RWPE2 (cell line): ENCODE results near the gene SPATA2.
A peak's percentile ranks its signal among the peaks of the same experiment; 100 is the strongest.
"Not testable (repeated sequence)": the region's sequence is repeated elsewhere in the genome, so short reads cannot be mapped to it uniquely, and the experiment has no call there.

Experiments
- ATAC-seq: fragments of 200-7000 bp; cut with Tn5 transposase; 3 replicates; pipeline ENCODE4 v1.9.1; 2021; ENCODE audit warnings: low read depth
- DNase-seq: peaks from one replicate; pipeline ENCODE4 v3.0.0-alpha.2; 2020; ENCODE audit warnings: low spot score
- H3K27ac ChIP-seq: fragments of 450-650 bp; 2 replicates; pipeline ENCODE4 v1.5.1; 2017; ENCODE audit warnings: mild to moderate bottlenecking; ENCODE audit not compliant: poor library complexity, severe bottlenecking
- H3K27me3 ChIP-seq: fragments of 250-450 bp; sonication (Bioruptor Pico); 2 replicates; pipeline ENCODE4 v1.5.1; 2021; ENCODE audit warnings: mild to moderate bottlenecking, moderate library complexity; ENCODE audit not compliant: insufficient read depth, poor library complexity, severe bottlenecking
- H3K36me3 ChIP-seq: fragments of 250-450 bp; sonication (Bioruptor Pico); 2 replicates; pipeline ENCODE4 v1.5.1; 2020; ENCODE audit warnings: low read depth, mild to moderate bottlenecking, moderate library complexity
- H3K4me1 ChIP-seq: fragments of 250-450 bp; sonication (Bioruptor Pico); 2 replicates; pipeline ENCODE4 v1.5.1; 2021; ENCODE audit warnings: mild to moderate bottlenecking, moderate library complexity; ENCODE audit not compliant: insufficient read depth, poor library complexity, severe bottlenecking
- H3K4me3 ChIP-seq: fragments of 250-450 bp; sonication (Bioruptor Pico); 2 replicates; pipeline ENCODE4 v1.5.1; 2021; ENCODE audit warnings: mild to moderate bottlenecking, moderate library complexity; ENCODE audit not compliant: severe bottlenecking
- H3K9me3 ChIP-seq: fragments of 250-450 bp; sonication (Bioruptor Pico); 2 replicates; pipeline ENCODE4 v1.5.1; 2021; ENCODE audit warnings: mild to moderate bottlenecking, moderate library complexity; ENCODE audit not compliant: severe bottlenecking
- CTCF ChIP-seq: fragments of 450-650 bp; IDR thresholded peaks from one replicate; pipeline ENCODE4 v1.5.1; 2017; ENCODE audit warnings: mild to moderate bottlenecking, moderate library complexity; ENCODE audit not compliant: poor library complexity, severe bottlenecking

SPATA2 gene

GRCh38 chr20:49904440-49905214, 10.7 kb downstream of the SPATA2 start:
- Histone ChIP-seq H3K27ac (no peak overlapping the region), H3K36me3 (peaks cover 61% of the 10 kb centered on the region), H3K4me1 (no peaks in the 10 kb centered on the region), H3K4me3 (no peak overlapping the region), H3K27me3 (no peaks in the 10 kb centered on the region), H3K9me3 (no peaks in the 10 kb centered on the region)
- no peak for TF ChIP-seq CTCF
- no peak for ATAC-seq
- DNase-seq = peak; percentile 75

DNA sequence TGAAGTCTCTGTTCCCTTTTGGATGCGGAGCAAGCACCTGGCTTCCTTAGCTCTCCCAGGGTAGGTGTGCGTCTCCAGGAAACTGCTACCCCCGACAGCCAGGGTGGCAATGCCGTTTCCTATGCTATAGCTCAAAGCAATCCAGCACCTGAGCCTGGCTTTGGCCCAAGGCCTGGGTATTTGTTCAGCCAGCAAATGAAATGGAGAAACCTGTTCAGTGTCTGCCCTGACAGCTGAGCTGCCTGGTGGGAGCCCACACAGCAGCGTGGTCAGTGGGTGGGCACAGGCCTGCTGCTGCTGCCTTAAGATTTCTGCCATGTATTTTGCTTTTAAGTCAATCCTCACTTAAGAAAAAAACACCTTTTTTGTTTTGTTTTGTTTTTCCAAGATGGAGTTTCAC, 13.7 kb downstream of the SPATA2 start:
- peak; percentile 71 for DNase-seq
- no peak overlapping the region for H3K27ac ChIP-seq
- no peak for TF ChIP-seq CTCF
- no peaks in the 10 kb centered on the region for H3K9me3 ChIP-seq
- ATAC-seq = peak; percentile 9; the same call in 1 of the 3 replicates
- H3K4me1 ChIP-seq = no peaks in the 10 kb centered on the region
- peaks cover 33% of the 10 kb centered on the region for H3K36me3 ChIP-seq
- H3K4me3 ChIP-seq = no peak overlapping the region
- no peaks in the 10 kb centered on the region for H3K27me3 ChIP-seq

- no peak overlapping the region for H3K27ac ChIP-seq
- ATAC-seq (no peak), DNase-seq (no peak)
- no peaks in the 10 kb centered on the region for H3K27me3 ChIP-seq
- TF ChIP-seq CTCF = no peak
- H3K9me3 ChIP-seq = no peaks in the 10 kb centered on the region
- H3K36me3 ChIP-seq = peaks cover 16% of the 10 kb centered on the region
- no peak overlapping the region for H3K4me3 ChIP-seq
- H3K4me1 ChIP-seq = no peaks in the 10 kb centered on the region
Measured at GRCh38 chr20:49899541-49900383, 15.6 kb downstream of the SPATA2 start.

- Histone ChIP-seq H3K4me3 (no peak overlapping the region), H3K27me3 (no peaks in the 10 kb centered on the region), H3K4me1 (no peaks in the 10 kb centered on the region), H3K36me3 (no peaks in the 10 kb centered on the region), H3K27ac (no peak overlapping the region), H3K9me3 (no peaks in the 10 kb centered on the region)
- DNase-seq (no peak), ATAC-seq (no peak)
- TF ChIP-seq CTCF = no peak
Measured at GRCh38 chr20:49896204-49896603, 19.1 kb downstream of the SPATA2 start.

GRCh38 chr20:49895474-49896093, 19.7 kb downstream of the SPATA2 start:
- not testable (repeated sequence) for ATAC-seq, H3K4me3 ChIP-seq, DNase-seq, H3K9me3 ChIP-seq, H3K4me1 ChIP-seq, H3K36me3 ChIP-seq, H3K27me3 ChIP-seq, H3K27ac ChIP-seq
